ENCODE results near the gene SUZ12. TPM values are rescaled to one million over a fixed set of nuclear protein-coding genes. Genes with fewer than 3 reads are reported as not detected.
"Not testable (repeated sequence)": the region's sequence is repeated elsewhere in the genome, so short reads cannot be mapped to it uniquely, and the experiment has no call there.

The SUZ12 gene
- total and polyA plus RNA-seq, 2 experiments from 2014 or later, result 11.8 to 16.7 TPM

- H3K27me3 ChIP-seq, result no peaks in the 10 kb centered on the region
- H3K36me3 ChIP-seq, result peaks cover 3% of the 10 kb centered on the region
- H3K27ac ChIP-seq, result no peak overlapping the region
- H3K4me3 ChIP-seq, result no peak overlapping the region
- H3K9me3 ChIP-seq (ENCODE audit: low read depth), result no peaks in the 10 kb centered on the region
- no peaks in the 10 kb centered on the region for H3K4me1 ChIP-seq (ENCODE audit: low read depth)
- DNase-seq (ENCODE audit: low read depth in 1 of 2, low spot score in 1 of 2), result no peak
- TF ChIP-seq CTCF (IDR thresholded peaks at IDR 0.05; ENCODE audit: low read depth, low read length), result no peak
Measured at GRCh38 chr17:32015245-32016013, 78.6 kb downstream of the SUZ12 start.

GRCh38 chr17:32016231-32016630, 79.4 kb downstream of the SUZ12 start:
- Histone ChIP-seq H3K36me3 (peaks cover 3% of the 10 kb centered on the region), H3K4me1 (ENCODE audit: low read depth) (no peaks in the 10 kb centered on the region), H3K27ac (no peak overlapping the region), H3K4me3 (no peak overlapping the region), H3K9me3 (ENCODE audit: low read depth) (no peaks in the 10 kb centered on the region), H3K27me3 (no peaks in the 10 kb centered on the region)
- TF ChIP-seq CTCF (IDR thresholded peaks at IDR 0.05; ENCODE audit: low read depth, low read length), result no peak
- no peak for DNase-seq (ENCODE audit: low read depth in 1 of 2, low spot score in 1 of 2)

DNA sequence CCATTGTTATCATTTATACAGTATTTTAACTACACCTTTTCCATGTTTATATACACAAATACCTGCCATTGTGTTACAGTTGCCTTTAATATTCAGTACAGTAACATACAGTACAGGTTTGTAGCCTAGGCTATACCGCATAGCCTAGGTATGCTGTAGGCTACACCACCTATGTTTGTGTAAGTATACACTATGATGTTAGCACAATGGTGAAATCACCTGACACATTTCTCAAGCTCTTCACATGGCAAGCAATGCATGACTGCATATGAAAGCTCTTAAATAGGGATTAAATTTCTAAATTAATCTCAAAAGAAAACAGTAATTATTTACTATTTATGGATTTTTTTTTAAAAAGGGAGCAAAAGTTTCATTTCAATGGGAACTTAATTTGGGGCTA, 82.4 kb downstream of the SUZ12 start:
- Histone ChIP-seq H3K27ac (no peak overlapping the region), H3K36me3 (peaks cover 3% of the 10 kb centered on the region), H3K4me3 (no peak overlapping the region), H3K4me1 (ENCODE audit: low read depth) (no peaks in the 10 kb centered on the region), H3K9me3 (ENCODE audit: low read depth) (no peaks in the 10 kb centered on the region), H3K27me3 (no peaks in the 10 kb centered on the region)
- DNase-seq (ENCODE audit: low read depth in 1 of 2, low spot score in 1 of 2), result no peak
- no peak for TF ChIP-seq CTCF (IDR thresholded peaks at IDR 0.05; ENCODE audit: low read depth, low read length)

GRCh38 chr17:32020943-32021614, 84.3 kb downstream of the SUZ12 start:
- H3K27me3 ChIP-seq, result no peaks in the 10 kb centered on the region
- peaks cover 3% of the 10 kb centered on the region for H3K36me3 ChIP-seq
- H3K4me3 ChIP-seq, result no peak overlapping the region
- TF ChIP-seq CTCF (IDR thresholded peaks at IDR 0.05; ENCODE audit: low read depth, low read length), result no peak
- H3K9me3 ChIP-seq (ENCODE audit: low read depth), result no peaks in the 10 kb centered on the region
- DNase-seq (ENCODE audit: low read depth in 1 of 2, low spot score in 1 of 2), result no peak
- H3K27ac ChIP-seq, result no peak overlapping the region
- no peaks in the 10 kb centered on the region for H3K4me1 ChIP-seq (ENCODE audit: low read depth)

- no peaks in the 10 kb centered on the region for H3K9me3 ChIP-seq (ENCODE audit: low read depth)
Measured at GRCh38 chr17:32021615-32021955, 84.8 kb downstream of the SUZ12 start.

DNA sequence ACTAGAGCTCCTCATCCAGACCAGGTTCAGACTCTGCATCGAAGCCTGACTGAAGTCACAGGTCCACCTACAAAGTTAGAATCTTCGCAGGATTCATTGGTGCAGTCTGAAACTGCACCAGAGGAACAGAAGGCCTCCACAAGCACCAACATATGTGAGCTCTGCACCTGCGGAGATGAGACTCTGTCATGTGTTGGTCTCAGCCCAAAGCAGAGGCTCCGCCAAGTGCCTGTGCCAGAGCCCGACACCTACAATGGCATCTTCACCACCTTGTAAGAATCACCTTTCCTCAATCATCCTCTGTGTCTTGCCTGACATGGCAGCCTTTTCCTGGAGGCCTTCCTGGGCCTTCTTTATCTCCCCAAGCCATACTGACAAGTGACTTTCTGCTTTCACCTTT, 85.7 kb downstream of the SUZ12 start:
- not testable (repeated sequence) for H3K9me3 ChIP-seq (ENCODE audit: low read depth); H3K4me1 ChIP-seq (ENCODE audit: low read depth); H3K27ac ChIP-seq; DNase-seq (ENCODE audit: low read depth in 1 of 2, low spot score in 1 of 2); H3K4me3 ChIP-seq; H3K27me3 ChIP-seq; H3K36me3 ChIP-seq

More at GRCh38 chr17:32021615-32021955, 84.8 kb downstream of the SUZ12 start:
- DNase-seq (ENCODE audit: low read depth in 1 of 2, low spot score in 1 of 2), result no peak
- Histone ChIP-seq H3K27me3 (no peaks in the 10 kb centered on the region), H3K27ac (no peak overlapping the region), H3K36me3 (peaks cover 3% of the 10 kb centered on the region), H3K4me1 (ENCODE audit: low read depth) (no peaks in the 10 kb centered on the region), H3K4me3 (no peak overlapping the region)
- no peak for TF ChIP-seq CTCF (IDR thresholded peaks at IDR 0.05; ENCODE audit: low read depth, low read length)

DNA sequence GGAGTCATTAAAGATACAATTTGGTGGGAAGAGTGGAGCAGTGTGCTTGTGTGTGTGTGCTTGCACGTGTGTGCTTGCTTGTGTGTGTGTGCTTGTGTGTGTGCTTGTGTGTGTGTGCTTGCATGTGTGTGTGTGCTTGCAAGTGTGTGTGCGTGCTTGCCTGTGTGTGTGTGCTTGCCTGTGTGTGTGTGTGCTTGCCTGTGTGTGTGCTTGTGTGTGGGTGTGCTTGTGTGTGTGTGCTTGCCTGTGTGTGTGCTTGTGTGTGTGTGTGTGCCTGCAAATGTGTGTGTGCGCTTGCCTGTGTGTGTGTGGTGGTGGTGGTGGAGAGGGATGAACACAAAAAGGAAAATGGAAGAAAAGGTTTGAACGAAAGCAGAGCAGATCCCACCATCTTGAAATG, 90.5 kb downstream of the SUZ12 start:
- not testable (repeated sequence) for H3K27ac ChIP-seq; DNase-seq (ENCODE audit: low read depth in 1 of 2, low spot score in 1 of 2); H3K36me3 ChIP-seq; H3K4me3 ChIP-seq; H3K27me3 ChIP-seq; H3K4me1 ChIP-seq (ENCODE audit: low read depth); H3K9me3 ChIP-seq (ENCODE audit: low read depth)
